Stimulated activated naive CD4-positive, alpha-beta T cell treated with Interleukin-2 at 50 U/mL for 16 hours (primary cell): Measurements from ENCODE around the gene RGL3.
A peak's percentile ranks its signal among the peaks of the same experiment; 100 is the strongest.
"Not testable (repeated sequence)": the region's sequence is repeated elsewhere in the genome, so short reads cannot be mapped to it uniquely, and the experiment has no call there.

Source experiments
- DNase-seq: peaks from one replicate; lab custom pipeline; 2025; lab: John Stamatoyannopoulos, UW

Gene RGL3

GRCh38 chr19:11361771-11362731 is 57.1 kb downstream of the RGL3 start:
- no peak for DNase-seq

- no peak for DNase-seq
These were observed 57.9 kb downstream of the RGL3 start for GRCh38 chr19:11361037-11361770.

GRCh38 chr19:11359421-11359820 is 59.7 kb downstream of the RGL3 start:
- no peak for DNase-seq

- DNase-seq, result no peak
These were observed 62.2 kb downstream of the RGL3 start for GRCh38 chr19:11356676-11357550.

- no peak for DNase-seq
These were observed 63.1 kb downstream of the RGL3 start for GRCh38 chr19:11356074-11356397.

GRCh38 chr19:11355160-11356073 is 63.7 kb downstream of the RGL3 start, which contains the start of gene PLPPR2:
Gene PLPPR2, plus strand, starts transcription at chr19:11355432. Its CDS starts 2,242 bp downstream, at chr19:11357674.
- peak; percentile 75 for DNase-seq

GRCh38 chr19:11354102-11354501 is 65.0 kb downstream of the RGL3 start:
- DNase-seq, result not testable (repeated sequence)

GRCh38 chr19:11349171-11349570 is 69.9 kb downstream of the RGL3 start:
- DNase-seq, result no peak

- DNase-seq, result no peak
These were observed 71.5 kb downstream of the RGL3 start for GRCh38 chr19:11347546-11348039.

GRCh38 chr19:11346104-11346940 is 72.8 kb downstream of the RGL3 start, which contains the start of the genes CCDC159 and TMEM205:
Gene CCDC159, plus strand, starts transcription at chr19:11346519. Its CDS starts 88 bp downstream, at chr19:11346607.
Gene TMEM205, minus strand, starts transcription at chr19:11346268. Its CDS starts 649 bp downstream, at chr19:11345619.
- DNase-seq, result peak; percentile 99

- DNase-seq, result no peak
These were observed 73.9 kb downstream of the RGL3 start for GRCh38 chr19:11345122-11345803.
